Mucosa of descending colon (tissue), 3 donors: ENCODE measurements around the gene TMPRSS4. TPM values are rescaled to one million over a fixed set of nuclear protein-coding genes. Genes with fewer than 3 reads are reported as not detected.
A peak's percentile ranks its signal among the peaks of the same experiment; 100 is the strongest.

Experiments
- ATAC-seq: fragments of 200-7000 bp; cut with Tn5 transposase; one replicate; pipeline ENCODE4 v1.9.1; 2020; ENCODE audit warnings: mild to moderate bottlenecking, moderate library complexity
- DNase-seq, 3 donors: peaks; one replicate each; pipeline ENCODE4 v3.0.0-alpha.2; 2020
- H3K36me3 ChIP-seq: fragments of 200-600 bp; one replicate; pipeline ENCODE4 v1.8.0; 2021; ENCODE audit warnings: low read depth, mild to moderate bottlenecking
- H3K4me1 ChIP-seq: fragments of 200-600 bp; one replicate; pipeline ENCODE4 v1.8.0; 2021; ENCODE audit warnings: low read depth, mild to moderate bottlenecking
- H3K4me3 ChIP-seq: fragments of 200-600 bp; one replicate; pipeline ENCODE4 v1.8.0; 2021; ENCODE audit warnings: mild to moderate bottlenecking
- H3K9me3 ChIP-seq: fragments of 200-600 bp; one replicate; pipeline ENCODE4 v1.8.0; 2021; ENCODE audit warnings: mild to moderate bottlenecking
- intact Hi-C, 2 donors: fragments of 100-400 bp; cut with DNase I in 1 of 2; cut with micrococcal nuclease in 1 of 2; formaldehyde crosslinking; loops; one replicate each; pipeline versions ENCODE4 v1.11.0 to v1.11.1; 2022; cut with DNase I, micrococcal nuclease
- total RNA-seq, 3 donors: library from RNA; stranded (reverse); fragmentation: NEBNext Ultra II Directional in 2 of 3; extraction: Animal tissue kit (Norgen Biotek cat#: 25700) in 2 of 3; gene quantifications; one replicate each; pipeline versions ENCODE4 v1.2.1 to v1.2.4, GENCODE V29; 2021 to 2023
- TF ChIP-seq, protein P1 (sequence below): fragments of 200-600 bp; IDR thresholded peaks from one replicate; pipeline ENCODE4 v1.8.0; 2022; ENCODE audit warnings: antibody characterized with exemption, mild to moderate bottlenecking
- donor health status: DM: no; HTN: no; CAD: no; lungs with moderate emphysema.
- donor health status: DM: no; HTN: no; CAD: no.
- donor health status: DM: no; HTN: yes; CAD: no.

TMPRSS4 gene
- total RNA-seq, 3 donors from 2014 or later = 159 to 648 (median 243) TPM

DNA sequence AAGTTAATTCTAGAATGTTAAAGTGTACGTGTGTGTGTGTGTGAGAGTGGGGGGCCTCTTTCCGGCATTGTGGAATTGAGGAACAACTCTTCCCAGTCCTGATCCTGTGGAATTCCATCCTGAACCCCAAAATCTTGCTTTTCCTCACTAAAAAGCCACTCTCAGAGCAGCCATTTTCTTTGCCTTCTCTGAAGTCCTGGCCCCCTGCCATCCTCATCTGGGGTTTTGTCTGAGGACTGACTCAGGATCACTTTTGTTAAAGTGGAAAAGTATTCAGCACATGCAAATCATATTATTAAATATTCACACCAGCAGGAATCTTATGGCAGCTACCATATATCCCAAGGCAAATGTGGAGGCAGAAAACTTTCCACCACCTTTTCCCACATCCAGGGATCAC, 72.0 kb downstream of the TMPRSS4 start:
- TF ChIP-seq, protein P1, sequence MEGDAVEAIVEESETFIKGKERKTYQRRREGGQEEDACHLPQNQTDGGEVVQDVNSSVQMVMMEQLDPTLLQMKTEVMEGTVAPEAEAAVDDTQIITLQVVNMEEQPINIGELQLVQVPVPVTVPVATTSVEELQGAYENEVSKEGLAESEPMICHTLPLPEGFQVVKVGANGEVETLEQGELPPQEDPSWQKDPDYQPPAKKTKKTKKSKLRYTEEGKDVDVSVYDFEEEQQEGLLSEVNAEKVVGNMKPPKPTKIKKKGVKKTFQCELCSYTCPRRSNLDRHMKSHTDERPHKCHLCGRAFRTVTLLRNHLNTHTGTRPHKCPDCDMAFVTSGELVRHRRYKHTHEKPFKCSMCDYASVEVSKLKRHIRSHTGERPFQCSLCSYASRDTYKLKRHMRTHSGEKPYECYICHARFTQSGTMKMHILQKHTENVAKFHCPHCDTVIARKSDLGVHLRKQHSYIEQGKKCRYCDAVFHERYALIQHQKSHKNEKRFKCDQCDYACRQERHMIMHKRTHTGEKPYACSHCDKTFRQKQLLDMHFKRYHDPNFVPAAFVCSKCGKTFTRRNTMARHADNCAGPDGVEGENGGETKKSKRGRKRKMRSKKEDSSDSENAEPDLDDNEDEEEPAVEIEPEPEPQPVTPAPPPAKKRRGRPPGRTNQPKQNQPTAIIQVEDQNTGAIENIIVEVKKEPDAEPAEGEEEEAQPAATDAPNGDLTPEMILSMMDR = no peak
- intact Hi-C loops = no loop called here

DNA sequence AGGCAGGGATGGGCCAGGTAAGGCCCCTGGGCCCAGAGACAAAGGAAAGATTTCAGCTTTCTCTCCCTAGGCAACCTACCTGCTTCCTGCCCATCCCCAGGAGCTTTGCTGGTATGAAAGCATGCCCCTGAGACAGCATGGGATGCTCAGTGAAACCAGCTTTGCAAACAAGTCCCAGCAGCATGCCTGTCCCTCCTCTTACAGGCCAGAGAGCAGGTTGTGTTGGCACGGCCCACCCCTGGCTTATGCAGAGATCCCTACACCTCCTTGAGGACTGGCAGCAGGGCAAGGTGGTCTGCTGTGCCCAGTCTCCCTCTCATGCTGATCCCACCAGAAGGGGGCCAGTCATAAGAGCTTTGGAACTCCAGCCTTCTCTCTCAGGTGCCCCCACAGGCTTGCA, 72.6 kb downstream of the TMPRSS4 start:
- intact Hi-C loops = no loop called here
- DNase-seq (no peak), ATAC-seq (no peak)
- TF ChIP-seq, protein P1 = no peak
- Histone ChIP-seq H3K4me3 (no peak overlapping the region), H3K36me3 (no peaks in the 10 kb centered on the region), H3K4me1 (peaks cover 17% of the 10 kb centered on the region), H3K9me3 (no peaks in the 10 kb centered on the region)

More for the DNA sequence above, 72.0 kb downstream of the TMPRSS4 start:
- H3K4me3 ChIP-seq = no peak overlapping the region
- DNase-seq (no peak), ATAC-seq (no peak)
- H3K9me3 ChIP-seq = no peaks in the 10 kb centered on the region
- peaks cover 17% of the 10 kb centered on the region for H3K4me1 ChIP-seq
- no peaks in the 10 kb centered on the region for H3K36me3 ChIP-seq

DNA sequence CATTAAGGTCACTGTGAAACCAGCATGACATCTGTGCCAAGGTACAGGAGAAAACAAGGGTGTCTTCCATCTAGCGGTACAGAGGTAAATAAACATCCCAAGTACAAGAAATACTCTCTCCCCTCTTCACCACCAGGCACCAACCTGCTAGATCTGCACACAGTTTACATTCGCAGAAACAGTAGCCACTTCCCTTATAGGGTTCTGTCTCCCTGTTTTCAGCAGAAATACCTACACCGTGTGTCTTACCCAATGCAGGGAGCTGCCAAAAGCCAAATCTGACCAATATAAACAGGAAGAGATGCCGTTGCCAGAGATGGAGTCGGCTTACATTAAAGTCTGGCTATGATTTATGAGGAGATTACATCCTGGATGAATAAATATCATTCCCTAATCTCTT, 74.6 kb downstream of the TMPRSS4 start:
- DNase-seq = no peak
- Histone ChIP-seq H3K9me3 (no peaks in the 10 kb centered on the region), H3K4me1 (peaks cover 13% of the 10 kb centered on the region), H3K4me3 (no peak overlapping the region), H3K36me3 (no peaks in the 10 kb centered on the region)
- TF ChIP-seq, protein P1 = no peak
- intact Hi-C loops = no loop called here
- no peak for ATAC-seq

DNA sequence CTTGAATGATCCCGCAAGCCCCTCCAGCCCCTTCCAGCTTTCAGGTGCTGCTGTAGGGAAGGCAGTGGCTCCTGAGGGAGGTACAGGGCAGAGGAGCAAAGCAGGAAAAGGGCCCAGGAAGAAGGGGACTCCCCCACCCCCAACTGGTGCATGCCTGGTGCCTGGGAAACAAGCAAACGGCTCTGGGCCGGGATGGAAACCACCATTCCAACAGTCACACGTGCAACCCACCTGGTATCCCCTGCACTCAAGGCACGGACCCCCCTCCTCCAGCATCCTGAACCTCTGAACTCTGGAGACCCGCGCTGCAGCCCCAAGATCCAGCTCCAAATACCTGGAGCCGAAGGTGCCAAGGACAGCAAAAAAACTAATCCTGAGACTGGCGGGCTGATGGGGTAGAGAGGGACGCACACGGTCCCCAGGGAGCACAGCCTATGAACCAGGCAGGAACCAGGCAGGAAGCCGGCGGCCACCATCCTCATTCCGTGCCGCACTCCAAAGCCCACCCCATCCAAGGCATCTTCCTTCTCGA, 75.2 kb downstream of the TMPRSS4 start:
- TF ChIP-seq, protein P1 = no peak
- H3K9me3 ChIP-seq = no peaks in the 10 kb centered on the region
- DNase-seq (no peak), ATAC-seq (no peak)
- no peak overlapping the region for H3K4me3 ChIP-seq
- no peaks in the 10 kb centered on the region for H3K36me3 ChIP-seq
- intact Hi-C loops = no loop called here
- peaks cover 13% of the 10 kb centered on the region for H3K4me1 ChIP-seq

DNA sequence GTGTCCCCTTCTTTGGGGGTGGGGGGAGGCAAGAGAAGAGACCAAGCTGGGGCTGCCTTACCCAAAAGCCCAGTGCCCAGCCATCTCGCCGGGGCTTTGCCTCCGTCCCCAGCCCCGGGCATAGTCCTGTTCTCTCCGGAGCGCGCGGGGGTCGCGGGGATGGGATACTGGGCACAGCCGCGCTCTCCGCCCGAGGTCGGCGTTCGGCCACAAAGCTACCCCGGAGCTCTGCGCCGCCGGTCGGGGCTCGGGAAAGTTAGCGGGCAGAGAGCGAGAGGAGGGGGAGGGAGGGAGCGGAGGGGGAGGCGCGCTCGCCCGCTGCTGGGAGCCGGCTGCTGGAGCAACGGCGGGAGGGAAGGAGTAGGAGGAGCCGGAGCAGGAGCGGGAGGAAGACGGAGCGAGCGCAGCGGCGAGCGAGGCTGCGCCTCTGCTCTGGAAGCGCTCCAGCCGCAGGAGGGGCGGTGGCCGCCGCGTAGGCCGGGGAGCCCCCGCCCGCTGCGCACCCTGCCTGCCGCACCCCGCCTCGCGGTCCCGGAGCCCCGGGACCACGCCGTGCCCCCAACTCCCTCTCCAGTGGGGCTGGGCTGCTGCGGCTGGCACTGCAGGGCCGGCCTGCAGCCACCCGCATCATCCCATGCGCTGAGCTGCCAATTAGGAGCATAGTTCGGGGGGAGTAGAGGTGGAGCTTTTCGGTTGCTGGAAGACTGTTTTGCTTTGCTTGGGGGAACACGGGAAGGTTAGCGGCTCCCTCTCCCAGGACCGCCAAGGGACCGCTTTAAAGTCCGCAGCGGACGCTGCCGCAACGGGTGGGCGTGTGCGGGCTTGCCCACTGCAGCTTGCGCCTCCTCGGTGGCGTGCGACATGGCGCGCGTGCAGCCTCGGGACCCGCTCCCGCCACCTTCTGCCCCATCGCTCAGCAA, 75.9 kb downstream of the TMPRSS4 start, which contains the start of gene SCN4B:
SCN4B (minus strand) TSS at position 272 of the 920 bp plus-strand sequence; CDS start at position 122, 150 bp downstream.
- H3K4me1 ChIP-seq = peaks cover 13% of the 10 kb centered on the region
- H3K36me3 ChIP-seq = no peaks in the 10 kb centered on the region
- DNase-seq (peak in 2 of 3 donors; percentile 49 to 66), ATAC-seq (peak; percentile 78)
- TF ChIP-seq, protein P1 = no peak
- no peaks in the 10 kb centered on the region for H3K9me3 ChIP-seq
- intact Hi-C loops = no loop called here
- H3K4me3 ChIP-seq = no peak within 1 kb of the TSS
